HG03280 (cell line): ENCODE data around the gene MMEL1.
"Not testable (repeated sequence)": the region's sequence is repeated elsewhere in the genome, so short reads cannot be mapped to it uniquely, and the experiment has no call there.

Experiments used
- ATAC-seq: cut with Tn5 transposase; IDR thresholded peaks from one replicate; pipeline ENCODE4 v1.9.1; 2021; ENCODE audit warnings: mild to moderate bottlenecking, moderate library complexity; ENCODE audit not compliant: unreplicated experiment

Gene MMEL1

DNA sequence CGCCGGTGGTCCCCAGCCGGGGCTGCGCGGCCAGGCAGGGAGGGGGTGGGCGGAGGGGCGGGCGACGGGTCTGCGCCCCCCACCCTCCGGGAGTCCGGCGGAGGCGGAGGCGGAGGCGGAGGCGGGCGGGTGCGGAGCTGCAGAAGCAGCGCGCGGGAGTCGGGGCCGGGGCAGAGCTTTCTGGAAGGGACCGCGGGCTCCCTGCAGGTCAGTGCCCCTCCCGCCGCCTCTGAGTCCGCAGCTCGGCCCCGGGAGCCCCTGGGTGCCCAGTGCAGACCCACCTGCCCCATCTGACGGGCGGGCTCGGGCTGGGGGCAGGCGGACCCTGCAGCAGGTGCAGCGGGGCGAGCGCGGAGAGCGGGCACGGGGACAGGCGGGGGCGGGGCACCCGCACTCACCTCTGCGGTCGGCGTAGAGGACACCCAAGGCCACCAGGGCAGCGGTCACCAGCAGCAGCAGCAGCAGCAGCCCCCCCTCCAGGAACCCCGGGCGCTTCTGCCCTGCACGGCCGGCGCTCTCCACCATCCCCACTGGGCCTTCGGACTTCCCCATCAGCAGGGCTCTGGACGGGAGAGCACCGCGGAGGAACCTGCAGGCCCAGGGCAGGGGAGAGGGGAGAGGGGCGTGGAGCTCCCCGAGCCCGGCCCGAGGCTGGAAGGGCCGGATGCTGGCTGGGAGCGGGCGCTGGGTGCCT, 3.7 kb downstream of the MMEL1 start:
- no peak for ATAC-seq

DNA sequence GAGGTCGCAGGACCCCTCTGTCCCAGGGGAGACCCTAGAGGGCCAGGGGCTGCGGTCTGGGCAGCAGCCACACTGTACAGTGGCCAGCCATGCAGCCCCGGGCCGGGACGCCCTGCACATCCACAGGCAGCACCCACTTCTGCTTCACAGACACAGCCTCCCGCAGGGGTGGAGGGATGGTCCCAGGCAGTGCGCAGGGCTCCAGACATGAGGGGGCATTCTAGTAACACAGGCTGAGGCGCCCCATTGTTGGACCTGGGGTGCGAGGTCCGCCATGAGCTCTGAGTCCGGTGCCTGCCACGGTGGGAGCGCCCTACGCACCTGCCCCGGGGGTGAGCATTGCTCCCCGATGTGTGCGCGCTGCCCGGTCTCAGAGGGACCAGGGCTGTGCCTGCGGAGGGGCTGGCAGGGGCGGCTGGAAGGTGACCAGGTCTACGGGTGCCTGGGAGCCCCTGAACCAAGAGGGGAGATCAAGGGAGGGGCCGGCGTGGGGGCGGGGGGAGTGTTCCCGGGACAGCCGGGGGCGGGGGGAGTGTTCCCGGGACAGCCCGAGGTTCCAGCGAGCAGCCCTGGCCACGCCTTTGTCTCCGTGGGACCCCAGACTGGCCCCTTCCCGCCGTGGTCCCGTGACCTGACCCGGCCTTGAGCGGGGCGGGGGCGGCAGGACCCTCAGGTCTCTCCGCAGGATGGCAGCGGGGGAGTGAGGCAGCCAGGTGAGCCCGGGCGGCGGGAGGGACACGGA, 4.5 kb downstream of the MMEL1 start:
- ATAC-seq, result no peak

- no peak for ATAC-seq
Observed at GRCh38 chr1:2627746-2628145, 5.1 kb downstream of the MMEL1 start.

- ATAC-seq, result not testable (repeated sequence)
Observed at GRCh38 chr1:2625748-2626147, 7.1 kb downstream of the MMEL1 start.

- no peak for ATAC-seq
Observed at GRCh38 chr1:2625311-2625710, 7.5 kb downstream of the MMEL1 start.

DNA sequence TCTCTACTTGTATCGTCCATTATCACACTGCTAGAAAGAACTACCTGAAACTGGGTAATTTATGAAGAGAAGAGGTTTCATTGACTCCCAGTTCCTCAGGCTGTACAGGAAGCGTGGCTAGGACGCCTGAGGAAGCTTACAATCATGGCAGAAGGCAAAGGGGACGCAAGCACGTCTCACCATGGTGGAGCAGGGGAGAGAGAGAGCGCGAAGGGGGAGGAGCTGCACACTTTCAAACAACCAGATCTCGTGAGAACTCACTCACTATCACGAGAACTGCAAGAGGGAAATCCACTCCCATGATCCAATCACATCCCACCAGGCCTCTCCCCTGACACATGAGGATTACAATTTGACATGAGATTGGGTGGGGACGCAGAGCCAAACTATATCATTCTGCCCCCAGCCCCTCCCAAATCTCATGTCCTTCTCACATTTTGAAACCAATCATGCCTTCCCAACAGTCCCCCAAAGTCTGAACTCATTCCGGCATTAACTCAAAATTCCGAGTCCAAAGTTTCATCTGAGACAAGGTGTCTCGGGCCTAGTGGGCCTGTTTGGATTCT, 8.0 kb downstream of the MMEL1 start:
- no peak for ATAC-seq

DNA sequence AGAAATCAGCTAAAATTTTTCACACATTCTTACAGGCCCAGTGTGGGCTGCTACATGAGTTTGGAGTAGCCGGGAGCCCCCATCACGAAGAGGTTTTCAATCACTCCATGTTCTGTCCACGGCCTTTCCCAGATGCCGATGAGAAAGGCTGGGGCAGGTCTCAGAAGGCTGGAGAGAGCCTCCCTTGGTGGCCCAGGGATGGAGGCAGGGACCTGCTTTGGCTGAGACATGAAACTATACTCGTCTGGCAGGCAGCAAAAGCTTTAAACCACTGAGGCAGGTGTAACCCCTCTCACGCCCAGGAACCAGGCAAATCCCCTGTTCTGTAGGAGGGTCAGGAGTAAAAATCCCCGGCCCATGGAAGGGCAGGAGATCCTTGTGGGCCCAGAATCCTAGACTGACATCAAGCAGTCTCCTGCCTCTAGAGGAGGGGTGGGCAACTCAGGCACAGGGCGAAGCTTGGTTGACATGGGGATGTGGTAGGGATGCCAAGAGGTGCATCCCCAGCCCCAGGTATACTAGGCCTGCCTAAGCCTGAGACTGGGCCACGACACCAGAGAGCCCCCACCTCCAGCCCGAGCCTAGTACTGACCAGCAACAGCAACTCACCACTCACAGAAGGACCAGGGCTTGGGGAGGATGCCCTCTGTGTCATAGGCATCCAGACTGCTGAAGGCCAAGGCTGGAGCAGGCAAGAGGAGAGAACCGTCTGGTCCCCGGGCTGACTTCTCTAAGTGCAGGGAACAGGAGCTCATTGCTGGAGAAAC, 9.1 kb downstream of the MMEL1 start:
- no peak for ATAC-seq

- ATAC-seq, result no peak
Observed at GRCh38 chr1:2617971-2618470, 14.8 kb downstream of the MMEL1 start.

GRCh38 chr1:2614145-2614544, 18.7 kb downstream of the MMEL1 start:
- no peak for ATAC-seq

DNA sequence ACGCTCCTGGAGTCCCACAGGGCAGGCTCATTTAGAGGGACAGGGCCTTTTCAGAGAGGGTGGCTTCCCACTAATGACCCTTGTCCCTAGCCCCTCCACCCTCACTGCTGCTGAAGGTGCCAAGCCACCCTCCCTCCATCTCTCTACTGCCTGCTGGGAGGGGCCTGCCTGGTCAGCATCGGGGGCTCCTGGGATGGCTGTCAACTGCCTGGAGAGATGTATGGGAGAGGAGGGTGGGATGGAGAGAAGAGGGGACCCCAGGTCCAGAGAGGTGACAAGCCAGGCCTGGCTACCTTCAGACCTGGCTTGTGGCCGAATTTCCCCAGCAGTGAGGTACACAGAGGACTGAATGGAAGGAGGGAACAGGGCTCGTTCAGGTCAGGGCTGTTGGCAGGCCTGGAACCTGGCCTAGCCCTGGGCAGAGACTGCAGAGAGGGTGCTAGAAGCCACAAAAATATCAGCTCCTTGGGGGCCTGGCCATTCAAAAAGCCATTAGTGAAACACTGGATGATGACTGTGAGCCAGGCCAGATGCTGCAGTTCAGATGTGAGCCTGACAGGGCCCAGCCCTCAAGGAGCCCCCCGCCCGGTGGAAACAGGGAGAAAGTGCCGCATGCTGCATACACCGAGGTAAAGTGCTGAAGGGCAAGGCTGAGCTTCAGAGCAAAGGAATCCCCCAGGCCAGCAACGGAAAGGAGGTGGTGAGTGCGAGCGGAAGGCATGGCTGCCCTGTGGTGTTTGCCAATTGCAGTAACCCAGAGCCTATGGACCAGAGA, 20.0 kb downstream of the MMEL1 start:
- ATAC-seq, result no peak

GRCh38 chr1:2611621-2612437, 21.0 kb downstream of the MMEL1 start:
- ATAC-seq, result no peak

DNA sequence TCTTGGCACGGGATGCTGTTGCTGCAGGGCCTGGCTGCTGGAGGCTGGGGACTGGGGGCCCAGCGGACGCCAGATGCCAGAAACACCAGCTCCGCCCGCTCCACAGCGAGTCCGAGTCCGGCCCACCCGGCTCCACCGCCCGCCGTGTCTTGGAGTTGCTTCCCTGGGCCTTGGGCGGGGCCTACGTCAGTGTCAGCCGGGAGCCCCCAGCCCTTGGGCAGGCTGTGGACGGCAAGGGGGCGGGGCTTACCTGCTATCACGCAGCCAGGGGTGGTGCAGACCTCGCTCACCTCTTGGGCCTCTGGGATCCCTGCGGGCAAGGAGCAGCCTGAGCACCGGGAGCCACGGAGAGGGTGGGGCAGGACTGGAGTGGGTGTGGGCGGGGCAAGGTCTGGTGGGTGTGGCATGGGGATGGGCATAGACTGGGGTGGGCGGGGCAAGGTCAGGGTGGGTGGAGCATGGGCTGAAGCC, 21.8 kb downstream of the MMEL1 start:
- ATAC-seq, result no peak

GRCh38 chr1:2610036-2610959, 22.5 kb downstream of the MMEL1 start:
- ATAC-seq, result no peak

GRCh38 chr1:2609319-2610035, 23.3 kb downstream of the MMEL1 start:
- ATAC-seq, result no peak

DNA sequence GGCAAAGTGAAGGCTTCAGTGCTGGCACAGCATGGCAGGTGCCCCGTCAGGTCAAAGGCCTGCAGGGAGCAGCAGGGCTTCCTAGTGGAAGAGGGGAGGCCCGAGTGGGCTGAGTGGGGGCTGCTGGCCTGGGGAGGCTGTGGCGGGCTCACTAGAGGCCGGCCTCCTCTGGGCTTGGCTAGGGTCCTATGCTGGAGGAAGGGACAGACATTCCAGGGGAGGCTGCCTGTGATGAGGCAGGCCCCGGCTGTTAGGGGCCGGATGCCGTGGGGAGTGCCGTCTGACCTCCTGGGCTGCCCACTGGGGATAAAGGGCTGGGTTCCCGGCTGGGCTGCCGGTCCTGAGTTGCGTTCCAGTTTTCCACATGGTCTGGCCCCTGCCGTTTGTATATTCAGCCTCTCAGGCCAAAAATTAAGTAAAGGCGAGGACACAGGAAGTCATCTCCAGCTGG, 25.1 kb downstream of the MMEL1 start:
- ATAC-seq, result no peak

DNA sequence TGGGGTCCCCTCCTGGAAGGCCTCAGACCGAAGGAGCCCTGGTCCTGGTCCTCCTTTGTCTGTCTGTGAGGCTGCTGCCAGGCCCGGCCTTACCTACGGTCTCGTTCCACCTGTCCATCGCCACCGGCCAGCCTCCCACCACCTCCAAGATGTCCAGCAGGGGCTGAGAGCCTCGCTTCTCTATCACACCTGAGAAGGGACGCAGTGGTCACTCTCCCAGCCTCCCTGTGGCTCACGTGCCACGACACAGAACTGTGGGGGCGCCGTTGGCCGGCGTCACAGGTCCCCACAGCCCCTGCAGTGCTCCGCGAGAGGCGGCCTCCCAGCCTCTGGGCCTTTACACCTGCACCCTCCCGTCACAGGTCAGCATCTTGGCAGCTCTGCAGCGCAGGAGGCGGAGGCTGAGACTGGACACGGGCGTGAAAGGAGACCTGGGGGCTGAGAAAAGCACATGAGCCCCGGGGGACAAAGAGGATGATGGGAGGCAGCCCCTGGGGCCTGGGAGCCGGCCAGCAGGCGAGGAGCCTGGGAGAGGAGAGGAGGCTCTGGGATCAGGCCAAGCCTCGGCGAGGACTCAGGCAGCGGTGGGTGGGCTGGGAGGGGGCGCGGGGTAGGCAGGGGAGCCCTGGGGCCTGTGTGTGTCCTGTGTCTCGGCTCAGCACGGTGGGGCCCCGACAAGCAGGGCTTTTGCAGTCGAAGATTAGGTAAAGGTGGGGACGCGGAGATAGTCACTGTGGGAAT, 25.8 kb downstream of the MMEL1 start:
- ATAC-seq, result no peak

DNA sequence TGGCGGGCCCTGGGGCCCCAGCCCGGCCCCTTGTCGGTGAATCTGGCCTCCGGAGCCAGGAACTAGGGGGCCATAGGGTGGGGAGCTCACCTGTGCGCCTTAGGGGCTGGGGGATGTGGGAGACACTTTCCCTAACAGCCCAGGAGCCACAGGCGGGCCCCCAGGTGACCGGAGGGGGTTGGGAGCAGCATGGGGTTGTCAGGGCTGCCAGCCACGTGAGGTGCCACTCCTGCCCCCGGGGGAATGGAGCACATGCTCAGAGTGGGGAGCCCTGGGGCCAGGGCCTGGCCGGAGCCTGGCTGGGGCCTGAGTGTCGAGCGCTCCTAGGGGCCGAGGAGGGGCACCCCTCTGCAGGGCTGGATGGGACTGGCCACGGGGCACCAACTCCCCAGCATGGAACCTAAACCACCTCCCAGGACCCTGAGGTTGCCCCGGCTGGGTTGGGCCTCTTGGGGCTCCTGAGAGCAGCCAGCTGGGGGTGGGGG, 26.4 kb downstream of the MMEL1 start:
- ATAC-seq, result no peak
